ENCODE results near the gene RASA3.
"Not testable (repeated sequence)": the region's sequence is repeated elsewhere in the genome, so short reads cannot be mapped to it uniquely, and the experiment has no call there.

RASA3 gene

GRCh38 chr13:114022309-114022669, 110.1 kb downstream of the RASA3 start:
- DNase-seq (ENCODE audit: low read depth, low spot score) = no peak

DNA sequence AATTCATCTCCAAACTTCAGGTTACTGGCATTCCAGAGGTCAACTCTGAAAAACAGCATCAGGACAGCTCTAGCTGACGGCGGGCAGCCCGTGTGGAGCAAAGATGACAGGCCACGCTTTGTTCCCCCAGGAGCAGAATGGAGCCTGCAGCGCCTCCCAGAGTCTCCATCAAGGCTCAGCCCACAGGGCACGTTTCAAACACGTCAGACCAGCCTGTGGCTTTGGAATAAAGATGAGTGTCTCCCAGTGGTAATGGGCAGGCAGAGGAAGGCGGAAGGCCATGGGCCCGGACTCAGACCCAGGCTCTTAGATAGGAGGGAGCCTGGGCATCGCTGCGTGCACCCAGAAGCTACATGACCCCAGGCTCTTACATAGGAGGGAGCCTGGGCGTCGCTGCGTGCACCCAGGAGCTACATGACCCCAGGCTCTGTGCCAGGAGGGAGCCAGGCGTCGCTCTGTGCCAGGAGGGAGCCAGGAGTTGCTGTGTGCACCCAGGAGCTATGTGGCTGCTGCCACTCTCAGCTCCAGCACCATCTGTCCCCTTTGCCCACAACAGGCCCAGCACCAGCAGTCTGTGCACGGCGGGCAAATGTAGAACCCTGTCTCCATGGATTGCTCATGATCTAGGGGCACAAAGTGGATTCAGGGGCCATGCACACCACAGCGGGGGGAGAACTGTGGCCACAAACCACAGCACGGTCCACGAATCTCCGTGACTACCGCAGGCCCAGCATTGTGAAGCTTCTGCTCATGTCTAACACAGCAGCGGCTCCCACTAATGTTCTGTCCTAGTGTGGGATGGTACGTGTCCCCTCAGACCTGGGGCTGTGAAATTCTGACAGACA, 110.7 kb downstream of the RASA3 start:
- DNase-seq (ENCODE audit: low read depth, low spot score) = no peak

GRCh38 chr13:114020750-114021463, 111.5 kb downstream of the RASA3 start:
- DNase-seq (ENCODE audit: low read depth, low spot score) = no peak

- not testable (repeated sequence) for DNase-seq (ENCODE audit: low read depth, low spot score)
Measured at GRCh38 chr13:114020134-114020533, 112.3 kb downstream of the RASA3 start.

DNA sequence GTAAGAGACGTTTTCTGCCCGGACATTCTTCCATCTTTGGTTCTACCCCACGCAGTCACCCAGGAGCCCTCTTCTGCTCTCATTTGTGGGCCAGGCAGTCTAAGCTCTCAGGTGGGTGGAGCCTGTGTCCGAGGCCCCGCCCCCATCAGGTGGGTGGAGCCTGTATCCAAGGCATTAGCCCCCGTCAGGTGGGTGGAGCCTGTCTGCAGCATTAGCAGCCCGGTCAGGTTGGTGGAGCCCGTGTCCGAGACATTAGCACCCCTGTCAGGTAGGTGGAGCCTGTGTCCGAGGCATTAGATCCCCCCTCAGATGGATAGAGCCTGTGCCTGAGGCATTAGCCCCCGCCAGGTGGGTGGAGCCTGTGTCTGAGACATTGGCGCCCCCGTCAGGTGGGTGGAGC, 113.1 kb downstream of the RASA3 start:
- peak; percentile 17 for DNase-seq (ENCODE audit: low read depth, low spot score)

DNA sequence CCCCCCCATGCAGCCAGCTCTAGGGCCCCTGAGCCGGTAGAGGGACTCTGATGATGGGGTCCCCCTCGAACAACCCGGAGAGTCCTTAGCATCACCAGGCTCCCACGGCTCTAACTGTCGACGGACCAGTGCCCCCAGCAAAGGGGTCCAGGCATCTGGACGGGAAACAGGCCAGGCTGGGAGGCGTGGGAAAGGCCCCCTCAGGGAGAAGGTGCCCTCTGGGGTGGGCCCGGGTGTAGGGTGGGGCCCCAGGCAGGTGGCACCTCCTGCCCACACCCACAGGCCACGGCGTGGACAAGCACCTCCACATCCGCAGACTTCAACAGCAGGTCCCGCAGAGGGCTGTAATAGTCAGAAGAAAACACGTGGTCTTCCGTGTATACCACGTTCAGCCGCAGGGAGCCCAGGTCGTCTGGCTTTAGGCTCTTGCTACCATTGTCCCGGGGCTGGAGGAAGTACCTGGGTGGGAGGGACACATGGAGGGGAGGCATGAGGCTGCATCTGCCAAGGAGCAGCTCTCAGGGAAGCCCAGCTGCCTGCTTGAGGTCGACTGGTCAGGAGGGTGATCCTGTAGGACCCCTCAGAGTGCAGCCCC, 113.9 kb downstream of the RASA3 start:
- DNase-seq (ENCODE audit: low read depth, low spot score) = no peak

DNA sequence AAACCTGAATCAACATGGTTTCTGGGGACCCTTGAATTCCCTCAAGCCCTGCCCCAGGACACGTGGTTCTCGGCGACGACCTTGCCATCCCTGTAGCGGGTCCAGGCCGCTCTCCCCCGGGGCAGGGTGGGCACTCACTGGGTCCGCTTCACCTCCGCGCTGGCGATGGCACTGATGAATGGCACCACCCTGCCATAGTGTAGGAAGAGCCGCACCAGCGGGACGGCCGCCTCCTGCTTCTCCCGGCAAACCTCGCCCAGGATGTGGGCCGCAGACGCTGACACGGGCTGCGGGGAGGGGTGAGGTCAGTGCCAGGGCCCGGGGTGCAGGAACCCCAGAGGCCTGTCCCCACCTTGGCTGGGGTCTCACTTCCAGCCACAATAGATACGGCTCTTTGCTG, 114.5 kb downstream of the RASA3 start:
- no peak for DNase-seq (ENCODE audit: low read depth, low spot score)

DNA sequence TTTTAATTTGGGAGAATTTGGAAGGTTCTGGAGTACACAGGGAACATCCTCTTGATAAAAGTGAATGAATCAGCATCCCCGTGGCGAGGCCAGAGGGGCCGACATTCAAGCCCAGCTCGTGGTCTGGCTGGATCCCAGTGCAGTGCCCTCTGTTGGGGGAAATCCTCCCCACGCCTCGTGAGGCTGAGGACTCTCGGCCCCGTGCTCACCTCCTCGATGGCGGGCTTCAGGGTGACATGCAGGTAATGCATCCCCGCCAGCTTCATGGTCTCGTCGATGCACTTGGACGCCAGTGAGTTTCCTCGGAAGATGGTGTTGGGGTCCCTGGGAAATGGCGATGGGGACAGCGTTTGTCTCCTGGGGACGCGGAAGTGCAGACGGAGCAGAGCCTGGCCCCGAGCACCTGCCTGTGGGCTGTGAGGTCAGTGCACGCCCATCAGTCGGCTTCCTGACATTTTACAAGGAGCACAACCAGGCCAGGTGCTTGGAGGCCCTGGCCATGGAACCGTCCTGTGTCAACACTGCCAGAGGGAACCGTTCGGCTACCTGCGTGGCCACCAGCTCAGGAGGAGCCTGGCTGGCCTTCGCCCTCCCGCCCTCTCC, 115.3 kb downstream of the RASA3 start:
- no peak for DNase-seq (ENCODE audit: low read depth, low spot score)

DNA sequence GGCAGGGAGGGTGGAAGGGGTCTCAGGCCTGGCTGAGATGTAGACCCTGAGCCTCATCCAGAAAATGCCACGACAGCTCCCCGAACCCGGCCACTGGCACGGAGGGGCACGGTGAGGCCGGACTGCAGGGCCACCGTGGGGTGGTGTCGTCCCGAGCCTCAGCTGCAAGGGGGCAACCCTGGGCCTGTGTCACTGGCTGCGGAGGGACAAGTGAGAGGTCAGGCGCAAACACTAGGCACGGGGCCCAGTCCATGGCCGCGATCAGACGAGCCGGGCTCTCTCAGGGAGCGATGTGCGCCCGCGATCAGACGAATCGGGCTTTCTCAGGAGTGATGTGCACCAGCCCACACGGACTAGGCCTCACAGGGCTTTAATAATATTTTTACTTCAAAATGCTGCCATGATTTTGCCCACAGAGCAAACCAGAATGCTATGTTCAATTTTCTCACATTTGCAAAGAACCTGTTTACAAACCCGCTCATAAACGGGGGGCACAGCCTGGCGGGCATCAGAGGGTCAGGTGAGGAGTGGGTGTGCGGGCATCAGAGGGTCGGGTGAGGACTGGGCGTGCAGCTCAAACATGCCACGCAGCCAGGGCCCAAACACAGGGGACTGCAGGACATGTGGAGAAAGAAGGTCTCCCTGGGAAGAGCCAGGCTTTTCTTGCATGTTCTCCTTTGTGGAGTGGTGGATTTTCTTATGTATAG, 115.9 kb downstream of the RASA3 start:
- DNase-seq (ENCODE audit: low read depth, low spot score) = no peak

- no peak for DNase-seq (ENCODE audit: low read depth, low spot score)
Measured at GRCh38 chr13:114015969-114016295, 116.5 kb downstream of the RASA3 start.

- no peak for DNase-seq (ENCODE audit: low read depth, low spot score)
Measured at GRCh38 chr13:114015111-114015968, 117.1 kb downstream of the RASA3 start.

DNA sequence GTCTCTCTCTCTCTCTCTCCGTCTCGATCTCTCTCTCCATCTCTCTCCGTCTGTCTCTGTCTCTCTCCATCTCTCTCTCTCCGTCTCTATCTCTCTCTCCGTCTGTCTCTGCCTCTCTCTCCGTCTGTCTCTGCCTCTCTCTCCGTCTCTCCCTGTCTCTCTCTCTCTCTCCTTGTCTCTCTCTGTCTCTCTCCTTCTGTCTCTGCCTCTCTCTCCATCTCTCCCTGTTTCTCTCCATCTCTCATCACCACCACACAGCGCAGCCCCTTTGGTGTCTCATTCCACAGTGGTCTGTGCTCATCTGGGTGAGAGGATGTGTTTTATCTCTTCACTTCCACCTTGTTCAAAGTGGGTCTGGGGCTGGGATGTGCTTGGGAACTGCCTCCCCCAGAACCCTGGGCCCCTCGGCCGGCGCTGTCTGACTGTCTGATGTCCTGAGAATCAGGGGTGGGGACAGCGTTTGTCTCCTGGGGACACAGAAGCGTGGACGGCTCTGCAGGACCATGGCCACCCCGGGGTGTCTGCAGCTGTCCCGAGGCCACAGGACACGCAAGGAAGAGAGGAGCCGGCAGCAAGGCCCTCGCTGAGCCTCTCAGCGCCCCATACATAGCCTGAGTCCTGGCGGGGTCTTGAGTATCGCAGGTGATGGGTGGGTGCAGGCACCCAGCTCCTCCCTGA, 118.3 kb downstream of the RASA3 start:
- DNase-seq (ENCODE audit: low read depth, low spot score) = no peak

DNA sequence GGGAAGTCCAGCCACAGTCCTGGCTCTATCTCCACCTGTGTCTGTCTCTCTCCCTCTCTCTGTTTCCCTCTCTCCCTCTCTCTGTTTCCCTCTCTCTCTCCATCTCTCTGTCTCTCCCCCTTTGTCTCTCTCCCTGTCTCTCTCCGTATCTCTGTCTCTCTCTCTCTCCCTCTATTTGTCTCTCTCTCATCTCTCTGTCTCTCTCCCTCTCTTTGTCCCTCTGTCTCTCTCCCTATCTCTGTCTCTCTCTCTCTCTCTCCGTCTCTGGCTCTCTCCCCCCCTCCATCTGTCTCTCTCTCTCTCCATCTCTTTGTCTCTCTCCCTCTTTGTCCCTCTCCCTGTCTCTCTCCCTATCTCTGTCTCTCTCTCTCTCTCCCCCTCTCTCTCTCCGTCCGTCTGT, 119.1 kb downstream of the RASA3 start:
- DNase-seq (ENCODE audit: low read depth, low spot score) = no peak

- no peak for DNase-seq (ENCODE audit: low read depth, low spot score)
Measured at GRCh38 chr13:114012921-114013320, 119.5 kb downstream of the RASA3 start.

DNA sequence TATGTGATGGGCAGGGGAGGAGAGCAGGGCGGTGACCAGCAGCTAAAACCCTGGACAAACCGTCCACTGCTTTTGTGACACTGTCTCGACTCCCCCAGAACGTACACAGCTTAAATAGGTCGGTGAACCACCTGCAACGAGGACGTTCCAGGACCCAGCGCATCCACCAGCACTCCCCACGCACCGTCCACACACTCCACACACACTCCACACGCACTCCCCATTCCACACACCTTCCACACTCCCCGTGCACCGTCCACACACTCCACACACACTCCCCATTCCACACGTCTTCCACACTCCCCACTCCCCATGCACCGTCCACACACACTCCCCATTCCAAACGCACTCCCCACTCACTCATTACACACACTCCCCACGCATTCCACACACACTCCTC, 120.3 kb downstream of the RASA3 start:
- no peak for DNase-seq (ENCODE audit: low read depth, low spot score)

DNA sequence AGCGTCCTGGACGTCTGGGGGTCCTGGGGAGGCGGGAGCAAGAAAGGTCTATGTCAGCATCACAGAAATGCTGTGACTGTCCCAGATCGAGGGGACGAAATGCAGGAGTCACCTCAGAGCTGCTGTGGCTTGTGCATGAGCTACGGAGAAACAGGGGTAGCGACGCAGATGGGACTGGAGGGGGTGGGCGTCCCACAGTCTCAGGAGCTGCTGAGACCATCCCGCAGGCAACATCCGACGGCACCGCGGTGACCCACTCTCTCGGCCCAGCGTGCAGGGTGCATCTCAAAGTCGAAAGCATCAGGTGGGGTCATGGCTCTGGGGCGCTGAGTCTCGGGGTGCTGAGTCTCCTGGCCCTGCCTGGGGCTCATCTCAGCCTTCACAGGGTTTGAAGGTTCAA, 121.2 kb downstream of the RASA3 start:
- DNase-seq (ENCODE audit: low read depth, low spot score) = no peak

- no peak for DNase-seq (ENCODE audit: low read depth, low spot score)
Measured at GRCh38 chr13:114010401-114011101, 121.9 kb downstream of the RASA3 start.

DNA sequence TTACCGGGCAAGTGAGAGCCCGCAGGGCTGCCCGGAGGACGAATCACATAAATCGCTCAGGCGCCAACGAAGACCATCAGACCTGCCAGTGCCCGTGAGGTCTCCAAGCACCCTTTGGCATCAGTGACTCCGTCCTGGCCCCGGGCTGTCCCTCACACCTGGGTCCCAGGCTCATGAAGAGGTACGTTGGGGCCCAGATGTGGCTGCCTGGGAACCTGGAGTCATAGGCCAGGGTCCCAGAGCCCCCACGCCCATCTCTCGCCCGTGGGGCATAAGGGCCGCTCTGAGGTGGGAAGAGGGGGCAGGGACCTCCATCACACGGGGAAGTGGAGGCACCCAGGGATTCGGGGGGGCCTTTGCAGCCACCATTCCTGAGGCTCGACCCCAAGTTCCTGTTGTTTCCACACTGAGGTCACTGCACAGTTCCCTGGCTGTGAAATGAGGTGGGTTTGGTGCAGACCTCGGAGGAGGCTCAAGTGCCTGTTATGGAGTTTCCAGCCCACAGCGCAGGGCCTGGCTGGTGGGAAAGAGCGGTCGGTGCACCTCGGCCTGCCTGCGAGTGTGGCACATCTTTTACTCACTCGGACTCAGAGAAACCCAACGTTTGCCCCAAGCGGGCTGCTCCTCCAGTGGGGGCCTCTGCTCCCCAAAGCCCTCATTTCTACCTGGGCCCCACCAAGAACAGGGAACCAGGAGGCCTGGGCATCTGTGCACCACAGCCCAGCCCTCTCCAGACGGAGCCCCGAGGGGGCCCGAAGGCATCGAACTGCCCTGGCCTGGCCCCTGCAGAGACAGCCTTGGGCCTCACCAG, 122.6 kb downstream of the RASA3 start:
- no peak for DNase-seq (ENCODE audit: low read depth, low spot score)
